SK-N-SH (cell line): ENCODE data around the gene MYO18A. TPM values are rescaled to one million over a fixed set of nuclear protein-coding genes. Genes with fewer than 3 reads are reported as not detected.

Experiments
- CTCF ChIA-PET: fragments of 300-600, 350-600 bp; formaldehyde crosslinking; extraction: SDS; loops from one replicate; lab custom pipeline; 2021; lab: Yijun Ruan, JAX
- POLR2A ChIA-PET: fragments of 350-600 bp; sonication (Branson Sonifier 250); formaldehyde crosslinking; extraction: SDS; loops from one replicate; lab custom pipeline; 2020; ENCODE audit warnings: antibody characterized with exemption, inconsistent platforms; lab: Yijun Ruan, JAX
- DNase-seq: peaks from one replicate; pipeline ENCODE4 v3.0.0; 2012
- H2AFZ ChIP-seq: fragments of 200-600 bp; sonication (generic); 2 replicates; pipeline ENCODE4 v1.8.1; 2016; ENCODE audit warnings: antibody characterized with exemption, mild to moderate bottlenecking, low read depth
- H3F3A ChIP-seq: fragments of 200-600 bp; sonication (generic); replicated peaks from 2 replicates; pipeline ENCODE3; 2016; ENCODE audit warnings: antibody characterized with exemption, mild to moderate bottlenecking; ENCODE audit not compliant: insufficient read depth
- H3K27ac ChIP-seq, 2 experiments: fragments of 200-500 bp in 1 of 2; fragments of 200-600 bp in 1 of 2; sonication (Bioruptor generic) in 1 of 2; sonication (generic), shearing (Covaris generic) in 1 of 2; 2 replicates each; pipeline versions ENCODE4 v1.5.1 to v1.6.1; 2014 to 2016; ENCODE audit warnings: low read depth in 2 of 2, inconsistent platforms in 1 of 2, low read length in 1 of 2, mild to moderate bottlenecking in 1 of 2, mixed read lengths in 1 of 2
- H3K27me3 ChIP-seq: fragments of 200-600 bp; sonication (generic), shearing (Covaris generic); 2 replicates; pipeline ENCODE4 v1.6.1; 2016; ENCODE audit warnings: mixed run types; ENCODE audit not compliant: insufficient read depth
- H3K36me3 ChIP-seq, 2 experiments: fragments of 200-500 bp in 1 of 2; fragments of 200-600 bp in 1 of 2; sonication (Bioruptor generic) in 1 of 2; sonication (generic) in 1 of 2; replicated peaks in 1 of 2; 2 replicates each; pipeline versions ENCODE3 to v1.5.1; 2014 to 2016; ENCODE audit warnings: low read length in 1 of 2, mild to moderate bottlenecking in 1 of 2; ENCODE audit not compliant: insufficient read depth in 2 of 2, control insufficient read depth in 1 of 2
- H3K4me1 ChIP-seq, 2 experiments: fragments of 200-500 bp in 1 of 2; fragments of 200-600 bp in 1 of 2; sonication (Bioruptor generic) in 1 of 2; sonication (generic), shearing (Covaris generic) in 1 of 2; 2 replicates each; pipeline versions ENCODE4 v1.5.1 to v1.6.1; 2014 to 2016; ENCODE audit warnings: low read depth in 1 of 2, low read length in 1 of 2, mixed run types in 1 of 2; ENCODE audit not compliant: insufficient read depth in 2 of 2, control insufficient read depth in 1 of 2
- H3K4me2 ChIP-seq: fragments of 200-600 bp; sonication (generic), shearing (Covaris generic); 2 replicates; pipeline ENCODE4 v1.6.1; 2017; ENCODE audit warnings: mixed run types
- H3K4me3 ChIP-seq, 2 experiments: fragments of 200-500 bp in 1 of 2; fragments of 200-600 bp in 1 of 2; sonication (Bioruptor generic) in 1 of 2; sonication (generic), shearing (Covaris generic) in 1 of 2; 2 replicates each; pipeline versions ENCODE4 v1.5.1 to v1.8.1; 2014 to 2016; ENCODE audit warnings: low read depth in 2 of 2, inconsistent platforms in 1 of 2, low read length in 1 of 2, mild to moderate bottlenecking in 1 of 2, mixed read lengths in 1 of 2, moderate library complexity in 1 of 2
- H3K79me2 ChIP-seq: fragments of 200-600 bp; sonication (generic); 2 replicates; pipeline ENCODE4 v1.8.1; 2017; ENCODE audit warnings: mild to moderate bottlenecking; ENCODE audit not compliant: insufficient read depth
- H3K9ac ChIP-seq: fragments of 200-600 bp; sonication (generic); 2 replicates; pipeline ENCODE4 v1.6.1; 2017; ENCODE audit warnings: mixed run types
- H3K9me2 ChIP-seq: fragments of 200-600 bp; sonication (generic); 2 replicates; pipeline ENCODE4 v1.6.1; 2017; ENCODE audit warnings: mixed run types
- H3K9me3 ChIP-seq: fragments of 200-600 bp; sonication (generic); 2 replicates; pipeline ENCODE4 v1.6.1; 2017; ENCODE audit warnings: mixed run types, mild to moderate bottlenecking, moderate library complexity
- H4K20me1 ChIP-seq: fragments of 200-600 bp; sonication (generic); 2 replicates; pipeline ENCODE4 v1.6.1; 2017; ENCODE audit warnings: mild to moderate bottlenecking, mixed run types; ENCODE audit not compliant: insufficient read depth
- CHD2 ChIP-seq: fragments of 150-350 bp; IDR thresholded peaks from 2 replicates; pipeline ENCODE4 v1.6.1; 2018; ENCODE audit warnings: low read length; ENCODE audit not compliant: partially characterized antibody
- FOXJ3 ChIP-seq: sonication (generic); formaldehyde crosslinking; IDR thresholded peaks from 2 replicates; pipeline ENCODE4 v1.5.1; 2020; ENCODE audit warnings: mild to moderate bottlenecking, missing genetic modification reagents
- FOXM1 ChIP-seq: IDR thresholded peaks from 2 replicates; pipeline ENCODE4 v1.4.0; 2012; ENCODE audit warnings: low read depth, mild to moderate bottlenecking
- GATA2 ChIP-seq: sonication (generic); formaldehyde crosslinking; IDR thresholded peaks from 2 replicates; pipeline ENCODE4 v1.5.0; 2020; ENCODE audit warnings: mild to moderate bottlenecking, missing genetic modification reagents
- JUND ChIP-seq: IDR thresholded peaks from 2 replicates; pipeline ENCODE4 v1.4.0; 2012
- MXI1 ChIP-seq: IDR thresholded peaks from 2 replicates; pipeline ENCODE4 v1.6.1; 2012; ENCODE audit warnings: mild to moderate bottlenecking, low read depth, low read length, improper control_type of control experiment
- NRF1 ChIP-seq: IDR thresholded peaks from 2 replicates; pipeline ENCODE4 v1.6.1; 2012; ENCODE audit warnings: low read depth, mild to moderate bottlenecking, low read length
- RAD21 ChIP-seq: IDR thresholded peaks from 2 replicates; pipeline ENCODE4 v1.6.1; 2012; ENCODE audit warnings: mild to moderate bottlenecking, low read length
- WGBS: methylation state at CpG from one replicate; pipeline ENCODE4 v1.1.6; 2017; ENCODE audit warnings: low lambda C conversion rate; 5-methylcytosine and 5-hydroxymethylcytosine counted together
- polyA plus RNA-seq, 3 experiments: library from polyadenylated mRNA; depleted of rRNA; stranded (reverse); fragments of >200 nt; gene quantifications; 2 replicates each; pipeline ENCODE4 v1.2.3, GENCODE V29; 2012
- TF ChIP-seq, protein P1 (sequence below): IDR thresholded peaks from 2 replicates; pipeline ENCODE4 v1.4.0; 2012; ENCODE audit warnings: low read depth, borderline replicate concordance
- TF ChIP-seq, protein P2 (sequence below): IDR thresholded peaks from 2 replicates; pipeline ENCODE4 v1.6.1; 2012; ENCODE audit warnings: mild to moderate bottlenecking, low read depth, low read length, moderate library complexity
- TF ChIP-seq, protein P3 (sequence below): fragments of 150-350 bp; IDR thresholded peaks from 2 replicates; pipeline ENCODE4 v1.6.1; 2016; ENCODE audit warnings: mild to moderate bottlenecking, low read depth, low read length
- TF ChIP-seq, protein P4 (sequence below): IDR thresholded peaks from 2 replicates; pipeline ENCODE4; 2012

The MYO18A gene
- polyA plus RNA-seq, 1 of the 3 experiments (the other 2 are of a cell fraction) = 6.6 TPM

DNA sequence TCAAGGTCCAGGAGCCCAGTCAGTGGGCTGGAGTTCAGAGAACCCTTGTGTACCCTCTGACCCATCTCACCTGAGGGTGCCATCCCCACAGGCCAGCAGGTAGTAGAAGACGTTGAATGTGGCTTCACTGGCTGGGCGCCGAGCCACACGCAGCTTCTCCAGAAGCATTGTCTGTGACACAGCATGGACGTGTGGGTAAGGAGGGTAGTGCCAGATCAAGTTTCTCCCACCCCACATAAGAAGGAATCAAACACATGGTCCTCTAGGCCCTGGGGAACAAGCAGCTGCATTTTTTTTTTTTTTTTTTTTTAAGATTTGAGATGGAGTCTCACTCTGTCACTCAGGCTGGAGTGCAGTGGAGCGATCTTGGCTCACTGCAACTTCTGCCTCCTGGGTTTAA lies 60.9 kb downstream of the MYO18A start:
- TF ChIP-seq JUND = no peak
- TF ChIP-seq, protein P1, sequence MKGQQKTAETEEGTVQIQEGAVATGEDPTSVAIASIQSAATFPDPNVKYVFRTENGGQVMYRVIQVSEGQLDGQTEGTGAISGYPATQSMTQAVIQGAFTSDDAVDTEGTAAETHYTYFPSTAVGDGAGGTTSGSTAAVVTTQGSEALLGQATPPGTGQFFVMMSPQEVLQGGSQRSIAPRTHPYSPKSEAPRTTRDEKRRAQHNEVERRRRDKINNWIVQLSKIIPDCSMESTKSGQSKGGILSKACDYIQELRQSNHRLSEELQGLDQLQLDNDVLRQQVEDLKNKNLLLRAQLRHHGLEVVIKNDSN = no peak
- TF ChIP-seq FOXM1 = no peak
- TF ChIP-seq FOXJ3 (CRISPR knock-in tag) = no peak
- TF ChIP-seq MXI1 = no peak
- TF ChIP-seq GATA2 = no peak
- TF ChIP-seq, protein P2, sequence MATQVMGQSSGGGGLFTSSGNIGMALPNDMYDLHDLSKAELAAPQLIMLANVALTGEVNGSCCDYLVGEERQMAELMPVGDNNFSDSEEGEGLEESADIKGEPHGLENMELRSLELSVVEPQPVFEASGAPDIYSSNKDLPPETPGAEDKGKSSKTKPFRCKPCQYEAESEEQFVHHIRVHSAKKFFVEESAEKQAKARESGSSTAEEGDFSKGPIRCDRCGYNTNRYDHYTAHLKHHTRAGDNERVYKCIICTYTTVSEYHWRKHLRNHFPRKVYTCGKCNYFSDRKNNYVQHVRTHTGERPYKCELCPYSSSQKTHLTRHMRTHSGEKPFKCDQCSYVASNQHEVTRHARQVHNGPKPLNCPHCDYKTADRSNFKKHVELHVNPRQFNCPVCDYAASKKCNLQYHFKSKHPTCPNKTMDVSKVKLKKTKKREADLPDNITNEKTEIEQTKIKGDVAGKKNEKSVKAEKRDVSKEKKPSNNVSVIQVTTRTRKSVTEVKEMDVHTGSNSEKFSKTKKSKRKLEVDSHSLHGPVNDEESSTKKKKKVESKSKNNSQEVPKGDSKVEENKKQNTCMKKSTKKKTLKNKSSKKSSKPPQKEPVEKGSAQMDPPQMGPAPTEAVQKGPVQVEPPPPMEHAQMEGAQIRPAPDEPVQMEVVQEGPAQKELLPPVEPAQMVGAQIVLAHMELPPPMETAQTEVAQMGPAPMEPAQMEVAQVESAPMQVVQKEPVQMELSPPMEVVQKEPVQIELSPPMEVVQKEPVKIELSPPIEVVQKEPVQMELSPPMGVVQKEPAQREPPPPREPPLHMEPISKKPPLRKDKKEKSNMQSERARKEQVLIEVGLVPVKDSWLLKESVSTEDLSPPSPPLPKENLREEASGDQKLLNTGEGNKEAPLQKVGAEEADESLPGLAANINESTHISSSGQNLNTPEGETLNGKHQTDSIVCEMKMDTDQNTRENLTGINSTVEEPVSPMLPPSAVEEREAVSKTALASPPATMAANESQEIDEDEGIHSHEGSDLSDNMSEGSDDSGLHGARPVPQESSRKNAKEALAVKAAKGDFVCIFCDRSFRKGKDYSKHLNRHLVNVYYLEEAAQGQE = no peak
- TF ChIP-seq, protein P3, sequence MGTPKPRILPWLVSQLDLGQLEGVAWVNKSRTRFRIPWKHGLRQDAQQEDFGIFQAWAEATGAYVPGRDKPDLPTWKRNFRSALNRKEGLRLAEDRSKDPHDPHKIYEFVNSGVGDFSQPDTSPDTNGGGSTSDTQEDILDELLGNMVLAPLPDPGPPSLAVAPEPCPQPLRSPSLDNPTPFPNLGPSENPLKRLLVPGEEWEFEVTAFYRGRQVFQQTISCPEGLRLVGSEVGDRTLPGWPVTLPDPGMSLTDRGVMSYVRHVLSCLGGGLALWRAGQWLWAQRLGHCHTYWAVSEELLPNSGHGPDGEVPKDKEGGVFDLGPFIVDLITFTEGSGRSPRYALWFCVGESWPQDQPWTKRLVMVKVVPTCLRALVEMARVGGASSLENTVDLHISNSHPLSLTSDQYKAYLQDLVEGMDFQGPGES = no peak
- TF ChIP-seq RAD21 = no peak
- no peak for TF ChIP-seq NRF1
- no peak for TF ChIP-seq CHD2
- TF ChIP-seq, protein P4, sequence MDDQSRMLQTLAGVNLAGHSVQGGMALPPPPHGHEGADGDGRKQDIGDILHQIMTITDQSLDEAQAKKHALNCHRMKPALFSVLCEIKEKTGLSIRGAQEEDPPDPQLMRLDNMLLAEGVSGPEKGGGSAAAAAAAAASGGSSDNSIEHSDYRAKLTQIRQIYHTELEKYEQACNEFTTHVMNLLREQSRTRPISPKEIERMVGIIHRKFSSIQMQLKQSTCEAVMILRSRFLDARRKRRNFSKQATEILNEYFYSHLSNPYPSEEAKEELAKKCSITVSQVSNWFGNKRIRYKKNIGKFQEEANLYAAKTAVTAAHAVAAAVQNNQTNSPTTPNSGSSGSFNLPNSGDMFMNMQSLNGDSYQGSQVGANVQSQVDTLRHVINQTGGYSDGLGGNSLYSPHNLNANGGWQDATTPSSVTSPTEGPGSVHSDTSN = no peak
- H3K4me3 ChIP-seq = no peak overlapping the region
- WGBS = 99% methylated on average over 6 of the region's 6 CpGs
- no peak overlapping the region for H3K27ac ChIP-seq
- no peak for DNase-seq
- peaks cover 0 to 17% of the 10 kb centered on the region in 2 experiments for H3K36me3 ChIP-seq
- no peak overlapping the region for H3K9ac ChIP-seq
- H3K9me2 ChIP-seq = no peaks in the 10 kb centered on the region
- no peaks in the 10 kb centered on the region for H3K9me3 ChIP-seq
- CTCF ChIA-PET = interaction anchor here (1.1 to 26.8 kb wide), 8 partner anchors 11 to 160 kb away, joined by 3 to 947 read pairs (median 158); partner anchors contain the start of genes PHF12 and PIPOX
- no peak overlapping the region for H3K4me2 ChIP-seq
- 0 out of 2 replicates have a peak, but pooled peaks cover 1% of the 10 kb centered on the region for H4K20me1 ChIP-seq
- H2AFZ ChIP-seq = no peak overlapping the region
- H3K27me3 ChIP-seq = no peaks in the 10 kb centered on the region
- no peaks in the 10 kb centered on the region for H3F3A ChIP-seq
- H3K4me1 ChIP-seq = peaks cover 0 to 20% of the 10 kb centered on the region in 2 experiments; a peak in 1 of 4 replicates
- POLR2A ChIA-PET = interaction anchor here (0.7 kb wide), 1 partner anchor 156 kb away, joined by 8 read pairs; no protein-coding TSS in a partner anchor
- H3K79me2 ChIP-seq = no peaks in the 10 kb centered on the region
